ENCODE data around the gene SYT12.

Gene SYT12

DNA sequence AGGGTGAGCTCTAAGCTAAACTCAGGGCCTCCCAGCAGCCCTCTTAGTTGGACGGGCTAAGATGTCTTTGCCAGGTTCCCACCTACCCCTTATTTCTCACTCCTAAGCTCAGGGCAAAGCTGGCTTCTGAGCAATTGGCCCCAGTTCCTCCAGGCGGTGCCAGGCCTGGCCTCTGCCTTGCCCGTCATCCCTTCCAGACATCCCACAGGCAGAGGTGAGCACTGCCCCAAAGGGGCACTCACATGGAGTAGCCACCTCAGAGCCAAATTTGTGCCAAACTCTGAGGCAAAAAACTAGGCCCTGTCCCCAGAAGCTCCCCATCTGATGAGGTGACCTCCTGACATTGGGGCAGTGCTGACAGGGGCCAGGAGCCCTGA is 43.4 kb downstream of the SYT12 start:
- no peak for TF ChIP-seq CTCF (IDR thresholded peaks at IDR 0.05; ENCODE audit: control extremely low read depth, extremely low read depth, low read depth, missing control alignments)
- ChIA-PET CTCF (interaction anchor here (0.9 to 1.6 kb wide), 3 partner anchors 14 to 196 kb away, joined by 3 to 6 read pairs (median 6); no protein-coding TSS in a partner anchor), POLR2A (no interaction called here)
- no peak for DNase-seq (ENCODE audit: extremely low spot score)

DNA sequence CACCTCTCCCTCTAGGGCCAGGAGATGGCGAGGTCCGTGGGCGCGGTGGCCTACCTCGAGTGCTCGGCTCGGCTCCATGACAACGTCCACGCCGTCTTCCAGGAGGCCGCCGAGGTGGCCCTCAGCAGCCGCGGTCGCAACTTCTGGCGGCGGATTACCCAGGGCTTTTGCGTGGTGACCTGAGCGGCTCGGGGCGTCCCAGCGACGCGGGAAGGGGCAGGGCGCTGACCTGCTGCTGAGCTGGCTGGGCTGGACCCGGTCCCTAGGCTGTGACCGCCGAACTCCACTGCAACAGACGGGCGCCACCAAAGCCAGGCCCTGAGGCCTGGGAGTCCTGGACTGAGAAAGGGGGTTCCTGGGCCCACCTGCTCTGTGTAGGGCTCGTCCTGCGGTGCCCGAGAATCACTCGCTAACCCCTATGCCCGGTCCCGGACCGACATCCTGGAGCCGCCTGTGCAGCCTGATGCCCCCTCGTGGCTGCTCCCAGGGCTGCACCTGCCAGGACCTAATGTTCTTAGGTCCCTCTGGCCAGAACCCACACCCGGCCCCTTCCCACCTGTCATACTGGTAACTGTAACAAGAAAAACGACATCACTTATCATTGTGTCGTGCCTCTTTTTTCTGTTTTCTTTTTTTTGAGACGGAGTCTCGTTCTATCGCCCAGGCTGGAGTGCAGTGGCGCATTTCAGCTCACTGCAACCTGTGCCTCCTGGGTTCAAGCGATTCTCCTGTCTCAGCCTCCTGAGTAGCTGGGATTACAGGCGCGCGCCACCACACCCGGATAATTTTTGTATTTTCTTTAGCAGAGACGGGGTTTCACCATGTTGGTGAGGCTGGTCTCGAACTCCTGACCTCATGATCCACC is 48.7 kb downstream of the SYT12 start:
- DNase-seq (ENCODE audit: extremely low spot score), result peak; percentile 92
- peak; percentile 77 for TF ChIP-seq CTCF (IDR thresholded peaks at IDR 0.05; ENCODE audit: control extremely low read depth, extremely low read depth, low read depth, missing control alignments)
- POLR2A ChIA-PET, result no interaction called here
- CTCF ChIA-PET, result interaction anchor here (0.7 to 2.6 kb wide), 8 partner anchors 9 to 188 kb away, joined by 3 to 17 read pairs (median 3); no protein-coding TSS in a partner anchor

DNA sequence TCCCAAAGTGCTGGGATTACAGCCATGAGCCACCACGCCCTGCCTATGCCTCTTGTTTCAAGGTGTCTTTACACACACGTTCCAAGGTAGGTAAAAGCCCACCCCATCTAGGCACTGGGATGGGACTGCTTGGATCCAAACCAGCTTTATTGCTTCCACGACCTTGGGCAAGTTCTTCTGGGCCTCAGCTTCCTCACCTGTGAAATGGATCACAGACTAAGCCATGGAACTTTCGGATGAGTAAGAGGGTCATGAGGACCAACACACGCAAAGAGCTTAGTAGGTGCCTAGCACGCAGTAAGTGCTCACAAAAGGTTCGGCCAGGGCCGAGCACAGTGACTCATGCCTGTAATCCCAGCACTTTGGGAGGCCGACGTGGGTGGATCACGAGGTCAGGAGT is 49.4 kb downstream of the SYT12 start:
- TF ChIP-seq CTCF (IDR thresholded peaks at IDR 0.05; ENCODE audit: control extremely low read depth, extremely low read depth, low read depth, missing control alignments), result no peak
- DNase-seq (ENCODE audit: extremely low spot score), result no peak
- ChIA-PET POLR2A (interaction anchor here (0.6 kb wide), 2 partner anchors 18 to 98 kb away, joined by 3 to 5 read pairs; no protein-coding TSS in a partner anchor), CTCF (interaction anchor here (1.1 to 2.6 kb wide), 7 partner anchors 9 to 179 kb away, joined by 3 to 17 read pairs (median 6); no protein-coding TSS in a partner anchor)

- POLR2A ChIA-PET, result no interaction called here
- DNase-seq (ENCODE audit: extremely low spot score), result no peak
- CTCF ChIA-PET, result interaction anchor here (1.2 to 2.6 kb wide), 6 partner anchors 7 to 283 kb away, joined by 3 to 17 read pairs (median 6); no protein-coding TSS in a partner anchor
- TF ChIP-seq CTCF (IDR thresholded peaks at IDR 0.05; ENCODE audit: control extremely low read depth, extremely low read depth, low read depth, missing control alignments), result no peak
These were observed 51.0 kb downstream of the SYT12 start for GRCh38 chr11:67073908-67074307.

DNA sequence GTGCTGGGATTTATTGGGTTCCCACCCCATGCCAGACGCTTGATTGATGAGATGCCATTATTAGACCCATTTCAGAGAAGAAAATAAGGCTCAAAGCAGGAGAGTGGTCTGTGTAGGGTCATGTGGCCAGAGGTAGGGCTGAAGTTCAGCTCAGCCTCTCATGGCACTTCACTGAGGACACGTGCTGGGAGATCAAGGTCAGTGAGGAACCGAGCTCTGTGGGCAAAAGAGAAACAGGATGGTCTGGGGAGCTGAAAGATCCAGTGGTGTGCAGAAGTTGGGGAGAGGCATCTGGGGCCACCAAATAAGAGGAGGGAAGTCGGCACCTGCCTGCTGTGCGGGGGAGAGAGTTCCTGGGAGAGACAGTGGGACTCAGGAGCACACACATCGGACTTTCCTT is 53.3 kb downstream of the SYT12 start:
- TF ChIP-seq CTCF (IDR thresholded peaks at IDR 0.05; ENCODE audit: control extremely low read depth, extremely low read depth, low read depth, missing control alignments), result no peak
- no peak for DNase-seq (ENCODE audit: extremely low spot score)
- CTCF ChIA-PET, result interaction anchor here (1.0 to 1.4 kb wide), 3 partner anchors 9 to 273 kb away, joined by 4 to 5 read pairs (median 4); no protein-coding TSS in a partner anchor
- POLR2A ChIA-PET, result interaction anchor here (0.6 kb wide), 2 partner anchors 53 to 268 kb away, joined by 3 to 8 read pairs; no protein-coding TSS in a partner anchor

GRCh38 chr11:67079065-67079705 is 56.3 kb downstream of the SYT12 start:
- no peak for TF ChIP-seq CTCF (IDR thresholded peaks at IDR 0.05; ENCODE audit: control extremely low read depth, extremely low read depth, low read depth, missing control alignments)
- POLR2A ChIA-PET, result no interaction called here
- CTCF ChIA-PET, result interaction anchor here (1.1 to 4.4 kb wide), 4 partner anchors 11 to 303 kb away, joined by 3 to 24 read pairs (median 6); no protein-coding TSS in a partner anchor
- no peak for DNase-seq (ENCODE audit: extremely low spot score)

All from GM10248 (cell line).